Islet of Langerhans (tissue), 1 donor: ENCODE results near the gene GYPE.
A peak's percentile ranks its signal among the peaks of the same experiment; 100 is the strongest.
"Not testable (repeated sequence)": the region's sequence is repeated elsewhere in the genome, so short reads cannot be mapped to it uniquely, and the experiment has no call there.

ENCODE experiments used
- FAIRE-seq: peaks from one replicate; lab custom pipeline; 2011; peaks lifted over from hg19 to GRCh38; lab: Jason Lieb, UNC

Gene GYPE

DNA sequence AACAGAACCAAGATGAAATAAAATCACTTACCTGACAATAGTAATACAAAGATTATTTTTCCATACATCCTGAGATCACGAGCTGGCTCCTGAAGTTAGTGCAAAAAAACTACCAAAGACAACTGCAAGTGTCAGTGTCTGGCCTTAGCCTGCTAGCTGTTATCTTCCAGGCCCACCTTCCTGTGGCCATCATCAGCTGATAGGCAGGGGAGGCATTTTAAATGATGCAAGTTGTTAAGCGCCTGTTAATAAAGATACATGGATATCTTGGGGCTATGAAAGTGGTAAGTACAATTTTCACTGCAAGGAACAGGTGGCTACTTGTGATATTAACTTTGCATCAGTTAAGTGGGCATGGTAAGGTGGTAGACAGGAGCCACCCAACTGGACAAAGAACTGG is at the start of gene GYPE:
GYPE (minus strand) TSS at position 120 of the 400 bp plus-strand sequence; CDS start at position 68, 52 bp downstream.
- FAIRE-seq = not testable (repeated sequence)

DNA sequence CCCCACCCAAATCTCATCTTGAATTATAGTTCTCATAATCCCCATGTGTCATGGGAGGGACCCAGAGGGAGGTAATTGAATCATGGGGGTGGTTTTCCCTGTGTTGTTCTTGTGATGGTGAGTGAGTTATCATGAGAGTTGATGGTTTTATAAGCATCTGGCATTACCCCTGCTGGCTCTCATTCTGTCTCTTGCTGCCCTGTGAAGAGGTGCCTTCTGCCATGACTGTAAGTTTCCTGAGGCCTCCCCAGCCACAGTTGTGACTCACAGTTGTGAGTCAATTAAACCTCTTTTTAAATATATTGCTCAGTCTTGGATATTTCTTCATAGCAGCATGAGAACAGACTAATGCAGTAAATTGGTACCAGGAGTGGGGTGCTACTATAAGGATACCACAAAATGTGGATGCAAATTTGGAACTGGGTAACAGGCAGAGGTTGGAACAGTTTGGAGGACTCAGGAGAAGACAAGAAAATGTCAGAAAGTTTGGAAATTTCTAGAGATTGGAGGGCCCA is 46.2 kb upstream of the GYPE start:
- FAIRE-seq = not testable (repeated sequence)

DNA sequence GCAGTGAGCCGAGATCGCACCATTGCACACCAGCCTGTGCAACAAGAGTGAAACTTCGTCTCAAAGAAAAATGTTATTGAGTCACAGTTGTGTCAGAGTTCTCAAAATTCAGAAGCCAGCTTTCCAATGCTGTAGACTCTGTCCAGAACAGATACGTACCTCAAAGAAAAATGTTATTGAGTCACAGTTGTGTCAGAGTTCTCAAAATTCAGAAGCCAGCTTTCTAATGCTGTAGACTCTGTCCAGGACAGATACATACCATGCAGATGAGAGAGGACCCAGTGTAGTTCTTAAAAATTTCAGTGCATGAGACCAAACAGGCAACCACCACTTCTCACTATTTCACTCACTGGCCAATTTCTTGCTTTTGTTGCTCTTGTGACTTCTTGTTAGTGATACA is 45.6 kb upstream of the GYPE start:
- FAIRE-seq = not testable (repeated sequence)

DNA sequence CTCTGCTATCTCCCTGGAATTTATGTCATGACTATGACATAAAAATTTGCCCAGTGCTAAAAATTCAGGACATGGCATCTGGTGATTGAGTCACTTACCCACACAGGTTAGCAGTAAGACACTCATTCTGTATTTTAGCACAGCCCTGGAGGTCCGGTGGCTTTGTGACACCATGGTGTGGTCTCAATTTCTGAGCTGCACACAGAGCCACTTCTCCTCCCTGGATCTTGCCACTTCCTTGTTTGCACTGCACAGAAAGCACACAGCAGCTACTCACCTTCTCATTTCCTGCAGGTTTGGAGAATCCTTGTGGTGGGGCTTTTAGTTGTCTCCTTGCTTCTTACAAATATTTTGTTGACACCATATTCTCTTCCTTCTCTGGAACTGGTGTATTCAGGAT is 44.8 kb upstream of the GYPE start:
- FAIRE-seq = not testable (repeated sequence)

DNA sequence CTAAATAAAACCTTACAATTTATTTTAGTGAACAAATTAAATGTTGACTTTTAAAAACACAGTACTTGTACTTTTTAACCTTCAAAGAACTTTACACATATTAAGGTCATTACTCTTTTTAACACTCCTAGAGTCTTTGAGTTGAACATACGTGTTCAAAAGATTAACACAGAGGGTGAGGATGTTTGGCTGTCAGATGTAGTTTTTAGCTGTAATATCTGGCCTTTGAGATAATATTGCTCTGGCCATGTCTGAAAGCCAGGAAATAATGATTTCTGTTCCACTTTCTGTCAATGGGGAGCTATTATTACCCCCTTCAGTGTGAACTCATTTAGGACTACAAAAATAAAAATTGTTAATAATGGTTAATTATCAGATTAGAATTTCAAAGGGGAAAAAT is 42.1 kb upstream of the GYPE start:
- FAIRE-seq = not testable (repeated sequence)

DNA sequence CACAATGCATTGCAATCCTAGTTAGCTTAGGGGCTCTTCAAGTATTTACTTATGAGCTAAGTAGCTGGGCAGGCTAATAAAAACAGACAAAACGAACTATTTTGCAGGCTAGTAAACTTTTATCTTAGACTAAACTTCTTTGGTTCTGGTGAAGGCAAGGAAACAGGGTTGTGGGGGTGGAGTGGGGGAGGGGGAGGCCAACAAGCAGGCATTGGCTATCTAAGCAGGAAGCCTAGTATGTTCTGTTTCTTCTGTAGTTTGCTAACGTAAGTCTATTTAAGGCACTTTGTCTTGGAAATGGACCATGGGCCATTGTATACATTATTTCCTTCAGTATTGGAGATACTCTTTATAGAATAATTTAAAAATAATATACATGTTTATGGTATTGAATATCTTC is 35.3 kb upstream of the GYPE start:
- peak; percentile 61 for FAIRE-seq

DNA sequence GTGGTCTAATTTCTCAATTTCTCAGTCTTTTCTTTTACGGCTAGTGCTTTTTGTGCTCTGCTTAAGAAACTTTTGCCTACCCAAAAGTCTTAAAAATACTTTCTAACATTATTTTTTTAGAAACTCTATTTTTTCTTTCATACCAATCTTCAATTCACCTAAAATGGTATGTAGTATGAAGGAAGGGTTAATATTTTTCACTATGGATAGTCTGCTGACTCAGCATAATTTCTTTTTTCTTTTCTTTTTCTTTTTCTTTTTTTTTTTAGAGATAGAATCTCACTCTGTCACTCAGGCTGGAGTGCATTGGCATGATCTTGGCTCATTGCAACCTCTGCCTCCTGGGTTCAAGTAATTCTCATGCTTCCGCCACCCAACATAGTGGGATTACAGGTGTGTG is 34.2 kb upstream of the GYPE start:
- no peak for FAIRE-seq

DNA sequence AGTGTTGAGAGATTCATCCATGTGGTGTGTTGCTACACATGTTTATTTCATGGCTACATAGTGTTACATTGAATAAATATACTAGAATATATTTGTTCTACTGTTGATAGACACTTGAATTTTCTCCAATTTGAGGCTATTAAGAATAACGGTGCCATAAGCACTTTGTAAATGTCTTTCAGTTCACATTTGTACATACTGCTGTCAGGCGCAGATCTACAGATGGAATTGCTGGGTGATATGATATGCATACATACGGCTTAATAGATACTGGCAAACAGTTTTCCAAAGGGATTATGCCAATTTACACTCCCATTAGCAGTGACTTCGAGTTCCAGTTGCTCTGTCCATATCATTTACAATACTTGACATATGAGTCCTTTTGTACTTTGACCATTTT is 33.5 kb upstream of the GYPE start:
- peak; percentile 82 for FAIRE-seq

DNA sequence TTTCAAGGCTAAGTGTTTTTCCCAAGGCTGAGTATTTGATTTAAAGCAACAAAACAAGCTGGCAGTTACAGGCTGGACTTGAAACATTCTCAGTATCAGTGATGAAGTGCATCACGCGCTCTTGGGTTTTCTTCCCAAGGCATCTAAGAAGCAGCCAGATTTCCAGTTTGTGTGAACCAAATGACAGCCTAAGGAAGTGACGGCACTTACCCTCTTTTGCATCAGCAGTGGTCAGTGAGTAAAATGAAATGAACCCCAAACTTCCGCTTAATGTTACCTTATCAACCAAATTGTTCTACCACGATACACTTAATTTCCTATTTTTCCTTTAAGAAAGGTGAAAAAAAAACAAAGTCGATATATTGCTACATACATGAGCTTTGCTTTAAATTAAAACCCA is 15.8 kb upstream of the GYPE start:
- no peak for FAIRE-seq

DNA sequence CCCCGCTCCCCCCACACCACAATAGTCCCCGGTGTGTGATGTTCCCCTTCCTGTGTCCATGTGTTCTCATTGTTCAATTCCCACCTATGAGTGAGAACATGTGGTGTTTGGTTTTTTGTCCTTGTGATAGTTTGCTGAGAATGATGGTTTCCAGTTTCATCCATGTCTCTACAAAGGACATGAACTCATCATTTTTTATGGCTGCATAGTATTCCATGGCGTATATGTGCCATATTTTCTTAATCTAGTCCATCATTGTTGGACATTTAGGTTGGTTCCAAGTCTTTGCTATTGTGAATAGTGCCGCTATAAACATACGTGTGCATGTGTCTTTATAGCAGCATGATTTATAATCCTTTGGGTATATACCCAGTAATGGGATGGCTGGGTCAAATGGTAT is 11.1 kb upstream of the GYPE start:
- not testable (repeated sequence) for FAIRE-seq

DNA sequence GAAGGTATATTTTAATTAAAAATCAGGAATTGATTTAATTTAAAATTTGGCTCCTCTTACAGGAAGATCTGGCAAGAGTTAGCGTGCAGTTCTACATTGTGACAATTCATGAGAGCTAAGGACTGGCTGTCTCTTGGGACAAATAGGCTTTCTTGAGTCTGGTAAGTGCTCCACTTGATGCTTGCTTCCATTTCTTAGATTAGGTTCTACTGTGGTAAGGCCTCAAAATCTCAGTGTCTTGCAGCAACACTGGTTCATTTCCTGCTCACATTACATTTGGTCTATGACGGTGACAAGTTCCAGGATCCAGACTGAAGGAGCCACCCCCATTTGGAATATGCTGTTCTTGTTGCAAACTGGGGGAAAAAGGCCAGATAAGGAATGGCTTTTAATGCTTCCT is 7.1 kb upstream of the GYPE start:
- FAIRE-seq = not testable (repeated sequence)

DNA sequence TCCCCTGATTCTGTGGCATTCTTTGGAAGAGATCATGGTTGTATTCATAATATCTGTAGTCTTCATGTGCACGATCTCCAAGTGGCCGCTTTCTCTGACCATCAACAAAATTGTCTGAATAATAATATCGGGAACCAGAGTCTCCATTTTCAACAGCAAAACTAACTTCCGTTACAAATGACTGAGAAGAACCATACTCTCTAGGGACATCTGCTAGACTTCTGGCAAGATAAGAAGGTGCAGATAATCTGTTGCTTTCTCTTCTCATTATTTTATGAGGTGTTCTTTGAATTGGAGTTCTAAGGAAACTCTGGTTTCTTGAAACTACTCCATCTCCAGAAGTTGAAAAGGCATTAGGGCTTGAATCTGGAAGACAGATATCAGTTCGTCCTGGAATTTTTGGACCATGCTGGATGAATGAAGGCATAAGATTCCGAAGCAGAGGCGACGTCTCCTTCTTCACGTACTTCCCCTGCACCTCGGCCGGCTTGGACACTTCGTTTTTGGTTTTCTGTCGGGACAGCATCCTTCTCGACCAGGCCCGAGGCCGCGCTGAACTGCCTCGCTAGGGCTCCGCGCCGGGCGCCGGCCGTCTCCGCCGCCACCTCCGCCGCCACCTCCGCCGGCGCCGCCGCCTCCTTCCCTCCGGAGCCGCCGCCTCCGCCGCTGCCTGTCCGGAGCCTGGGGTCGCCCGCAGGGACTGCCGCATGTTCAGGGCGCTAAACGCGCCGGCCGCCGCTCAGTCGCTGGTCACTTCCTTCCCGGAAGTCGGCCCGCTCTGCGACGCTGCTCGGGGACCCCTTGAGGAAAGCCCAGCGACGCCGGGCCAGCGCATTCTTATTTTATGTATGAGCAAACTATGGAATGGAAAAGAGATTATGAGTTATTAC is 6.4 kb upstream of the GYPE start:
- FAIRE-seq = peak; percentile 79

DNA sequence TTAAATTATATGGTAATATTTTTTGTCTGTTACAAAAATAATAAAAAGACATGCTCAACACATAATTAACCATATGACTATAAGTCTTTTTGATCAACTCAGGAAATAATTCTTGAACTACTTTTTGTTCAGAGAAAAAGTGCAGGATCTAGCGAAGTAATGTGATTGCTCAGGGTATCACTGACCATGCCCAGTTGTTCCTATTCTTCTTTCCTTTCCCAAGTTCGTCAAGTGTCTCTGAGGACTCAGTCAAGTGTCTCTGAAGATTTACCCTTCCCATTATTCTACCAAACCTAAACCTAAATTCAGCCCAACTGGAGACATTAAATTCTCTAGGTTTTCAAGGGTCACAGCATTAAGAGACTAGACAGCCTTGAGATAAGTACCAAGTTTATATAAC is 5.5 kb upstream of the GYPE start:
- FAIRE-seq = not testable (repeated sequence)

DNA sequence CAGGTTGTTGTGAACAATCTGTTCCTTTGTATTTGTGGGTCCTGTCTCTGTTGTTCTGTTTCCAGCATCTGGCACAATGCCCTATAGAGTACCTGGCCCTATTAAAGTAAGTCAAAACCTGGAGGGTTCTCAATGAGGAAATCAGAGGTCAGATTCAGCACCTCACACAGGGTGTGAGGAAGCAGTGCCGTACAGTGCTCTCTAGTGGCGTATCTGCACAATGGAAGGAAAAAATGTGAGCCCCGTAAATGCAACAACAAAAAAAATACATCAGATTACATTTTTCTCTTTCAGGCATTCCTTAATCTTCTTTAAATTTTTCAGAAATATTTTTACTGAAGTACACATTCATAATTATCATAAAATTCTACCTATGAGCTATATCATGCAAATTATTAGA is 2.5 kb upstream of the GYPE start:
- peak; percentile 47 for FAIRE-seq

DNA sequence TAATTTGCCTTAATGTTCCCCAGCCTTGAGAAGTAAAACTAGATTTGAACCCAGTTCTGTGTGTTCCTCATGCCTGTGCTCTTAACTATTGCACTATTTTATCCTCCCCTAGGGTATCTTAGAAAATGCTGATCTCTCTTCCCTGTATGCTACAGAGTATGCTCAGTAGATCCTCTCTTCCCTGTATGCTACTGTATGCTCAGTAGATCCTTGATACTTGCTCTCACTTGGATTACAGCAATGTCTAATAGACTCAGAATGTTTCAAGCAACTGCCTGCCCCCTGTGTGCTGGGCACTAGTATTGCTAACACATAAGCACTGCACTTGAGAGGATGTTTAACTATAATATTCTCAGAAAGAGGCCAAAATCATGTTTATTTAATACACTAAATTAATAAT is 928 bp downstream of the GYPE start:
- not testable (repeated sequence) for FAIRE-seq

DNA sequence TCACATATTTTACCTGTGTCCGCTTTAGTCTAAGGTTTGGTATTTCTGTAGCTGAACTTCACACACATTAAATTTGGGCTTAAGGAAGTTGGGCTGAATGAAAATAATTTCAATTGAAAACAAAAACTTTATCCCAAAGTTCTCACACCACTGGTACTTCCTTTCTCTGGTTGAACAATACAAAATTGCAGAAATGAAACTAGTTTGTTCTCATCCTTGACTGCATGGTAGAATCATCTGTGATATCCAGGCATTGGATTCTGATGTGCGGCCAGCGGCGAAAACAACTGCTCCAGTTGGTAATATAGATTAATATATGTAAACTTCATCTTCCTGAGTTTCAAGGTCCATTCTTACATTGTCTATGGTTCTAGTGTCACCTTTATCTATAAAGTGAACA is 15.0 kb downstream of the GYPE start:
- not testable (repeated sequence) for FAIRE-seq

DNA sequence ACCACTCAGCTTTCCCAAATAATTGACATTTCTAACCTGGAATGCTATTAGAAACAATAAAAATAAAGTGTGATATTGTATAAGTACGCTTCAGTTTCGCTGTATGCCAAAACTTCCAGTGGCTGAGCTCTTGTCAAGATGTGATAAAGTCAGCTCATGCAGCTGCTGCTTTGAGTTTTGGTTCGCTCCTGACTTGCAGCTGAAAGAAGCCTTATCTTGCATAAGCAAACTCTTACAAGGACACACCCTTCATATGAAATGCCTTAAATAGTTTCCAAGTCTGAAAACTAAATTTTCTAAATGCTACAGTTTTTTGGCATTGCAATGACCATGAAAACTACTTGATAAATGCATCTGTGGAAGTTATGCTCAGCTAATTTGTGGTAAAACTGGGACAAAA is 17.2 kb downstream of the GYPE start:
- not testable (repeated sequence) for FAIRE-seq

DNA sequence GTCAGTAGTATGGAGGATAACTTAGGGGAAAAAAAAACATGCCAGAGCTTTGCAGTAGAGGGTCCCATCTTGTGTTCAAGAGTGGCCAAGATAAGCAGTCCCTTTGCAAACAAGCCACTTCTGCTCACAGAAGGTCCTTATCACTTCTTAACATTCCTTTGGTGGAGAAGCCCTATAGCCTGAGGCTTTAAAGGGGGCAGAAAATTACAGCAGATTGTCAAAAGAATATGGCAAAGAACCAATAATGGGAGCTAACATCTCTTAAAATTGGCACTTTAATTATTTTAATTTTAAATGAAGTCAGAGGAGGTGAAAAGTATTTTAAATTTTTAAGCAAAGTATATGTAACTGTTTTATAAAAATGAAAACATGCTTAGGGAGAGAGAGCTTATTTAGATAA is 20.4 kb downstream of the GYPE start:
- not testable (repeated sequence) for FAIRE-seq

DNA sequence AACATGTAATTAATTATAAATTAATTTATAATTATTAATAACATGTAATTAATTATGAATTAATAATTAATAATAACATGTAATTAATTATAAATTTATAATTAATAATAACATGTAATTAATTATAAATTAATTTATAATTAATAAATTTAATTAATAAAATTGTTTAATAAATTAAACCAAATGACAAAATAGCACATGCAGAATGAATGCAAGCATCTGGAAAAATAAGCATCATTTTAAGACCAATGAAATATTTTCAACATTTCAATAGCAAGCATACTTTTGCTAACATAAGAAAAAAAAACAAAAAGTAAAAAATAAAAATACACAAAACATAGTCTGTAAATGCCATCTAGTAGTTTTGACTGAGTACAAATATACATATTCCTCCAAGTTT is 21.8 kb downstream of the GYPE start:
- no peak for FAIRE-seq

DNA sequence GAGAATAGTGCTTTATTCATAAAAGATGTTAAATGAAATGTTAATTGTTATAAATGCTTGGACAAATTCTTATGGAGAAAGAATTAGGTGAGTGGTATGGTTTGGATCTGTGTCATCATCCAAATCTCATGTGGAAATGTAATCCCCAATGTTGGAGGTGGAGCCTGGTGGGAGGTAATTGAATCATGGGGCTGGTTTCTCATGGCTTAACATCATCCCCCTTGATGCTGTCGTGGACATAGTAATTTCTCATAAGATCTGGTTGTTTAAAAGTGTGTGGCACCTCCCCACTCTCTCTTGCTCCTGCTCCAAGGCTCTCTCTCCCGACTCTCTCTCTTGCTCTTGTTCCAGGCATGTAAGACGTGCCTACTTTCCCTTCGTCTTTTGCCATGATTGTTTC is 22.5 kb downstream of the GYPE start:
- FAIRE-seq = no peak

DNA sequence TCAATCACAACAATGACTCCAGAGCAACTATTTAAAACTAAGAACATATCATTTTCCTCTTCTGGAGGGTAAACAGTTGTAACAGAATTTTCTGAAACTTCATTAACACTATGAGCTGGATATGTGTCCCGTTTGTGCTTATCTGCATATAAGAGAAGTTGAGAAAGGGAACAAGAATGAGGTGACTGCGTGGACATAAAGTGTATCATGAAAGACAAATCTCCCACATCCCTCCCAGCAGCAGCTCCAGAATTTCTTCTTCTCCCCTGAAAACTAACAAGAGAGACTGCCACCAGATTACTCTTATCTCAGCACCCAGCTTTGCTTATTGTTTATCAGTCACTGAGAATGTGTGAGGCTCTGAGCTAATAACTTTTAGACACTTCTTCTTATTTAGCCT is 25.8 kb downstream of the GYPE start:
- FAIRE-seq = not testable (repeated sequence)

DNA sequence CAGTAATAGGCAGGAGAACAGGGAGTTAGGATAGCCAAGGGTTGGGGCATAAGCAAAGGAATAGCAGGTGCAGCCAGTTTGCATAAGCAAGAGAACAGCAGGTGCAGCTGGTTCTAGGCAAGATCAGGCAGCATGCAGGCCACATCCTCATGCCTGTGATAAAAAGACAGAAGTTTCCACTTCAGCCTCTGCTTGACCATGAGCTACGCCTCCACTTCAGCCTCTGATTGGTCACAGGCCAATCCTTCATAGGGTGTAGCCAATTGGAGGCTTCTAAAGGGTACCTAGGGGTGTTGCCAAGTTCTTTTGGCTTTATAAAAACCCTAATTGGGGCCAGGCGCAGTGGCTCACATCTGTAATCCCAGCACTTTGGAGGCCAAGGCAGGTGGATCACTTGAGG is 30.0 kb downstream of the GYPE start:
- not testable (repeated sequence) for FAIRE-seq

DNA sequence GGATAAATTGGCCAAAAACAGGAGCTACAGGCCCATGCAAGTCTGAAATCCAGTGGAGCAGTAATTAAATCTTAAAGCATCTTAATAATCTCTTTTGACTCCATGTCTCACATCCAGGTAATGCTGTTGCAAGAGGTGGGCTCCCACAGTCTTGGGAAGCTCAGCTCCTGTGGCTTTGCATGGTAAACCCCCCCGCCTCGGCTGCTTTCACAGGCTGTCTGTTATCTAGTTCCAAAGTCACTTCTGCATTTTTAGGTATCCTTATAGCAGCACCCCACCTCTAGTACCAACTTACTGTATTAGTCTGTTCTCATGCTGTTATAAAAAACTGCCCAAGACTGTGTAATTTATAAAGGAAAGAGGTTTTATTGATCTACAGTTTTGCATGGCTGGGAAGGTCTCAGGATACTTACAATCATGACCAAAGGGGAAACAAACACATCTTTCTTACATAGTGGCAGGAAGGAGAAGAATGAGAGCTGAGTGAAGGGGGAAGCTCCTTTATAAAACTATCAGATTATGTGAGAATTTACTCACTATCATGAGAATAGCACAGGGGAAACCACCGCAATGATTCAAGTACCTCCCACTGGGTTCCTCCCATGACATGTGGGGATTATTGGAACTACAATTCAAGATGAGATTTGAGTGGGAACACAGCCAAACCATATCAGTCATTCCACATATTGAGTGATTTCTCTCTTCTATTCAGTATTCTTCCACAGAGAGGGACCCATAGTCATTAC is 34.7 kb downstream of the GYPE start:
- not testable (repeated sequence) for FAIRE-seq
